ENCODE data around the gene PECR. TPM values are rescaled to one million over a fixed set of nuclear protein-coding genes. Genes with fewer than 3 reads are reported as not detected.
A peak's percentile ranks its signal among the peaks of the same experiment; 100 is the strongest.

Gene PECR
- total RNA-seq, 1 experiment from 2014 or later = 15.3 TPM

GRCh38 chr2:216075510-216076485 lies 5.8 kb downstream of the PECR start:
- H3K14ac ChIP-seq (ENCODE audit: insufficient read depth, low read length) = no peak overlapping the region
- no peak overlapping the region for H3K18ac ChIP-seq (ENCODE audit: insufficient read length, low read depth, low read length)
- no peak overlapping the region for H2BK5ac ChIP-seq (ENCODE audit: insufficient read length, low read length)
- no peak overlapping the region for H2BK120ac ChIP-seq (ENCODE audit: low read depth, low read length, poor library complexity, severe bottlenecking)
- no peak overlapping the region for H2BK12ac ChIP-seq (ENCODE audit: insufficient read length, low read depth, low read length)
- H3K9me3 Mint-ChIP-seq = no peaks in the 10 kb centered on the region
- H3K9ac ChIP-seq (ENCODE audit: extremely low read depth, insufficient read length, low read length) = no peak overlapping the region
- H2AFZ ChIP-seq (ENCODE audit: low read length) = no peak overlapping the region
- no peaks in the 10 kb centered on the region for H3K27me3 Mint-ChIP-seq (ENCODE audit: low read depth)
- no peak for TF ChIP-seq CTCF (conservative IDR thresholded peaks at IDR 0.05)
- H4K5ac ChIP-seq (ENCODE audit: insufficient read length, low read depth, low read length) = no peak overlapping the region
- no peaks in the 10 kb centered on the region for H3K4me1 ChIP-seq (ENCODE audit: insufficient read depth, low read length)
- H2BK15ac ChIP-seq (ENCODE audit: low read depth, low read length) = no peak overlapping the region
- H3K27ac Mint-ChIP-seq = peak overlapping the region in 1 of 3 experiments; percentile 46; a peak in 2 of 7 replicates
- peaks cover 0 to 8% (median 0%) of the 10 kb centered on the region in 3 experiments; a peak in 6 of 7 replicates for H3K36me3 Mint-ChIP-seq (ENCODE audit: insufficient read depth in 1 of 3, low read depth in 3 of 3)
- H3K79me1 ChIP-seq (ENCODE audit: insufficient read depth, low read depth, low read length, poor library complexity, severe bottlenecking) = no peaks in the 10 kb centered on the region
- no peak overlapping the region for H3K23ac ChIP-seq (ENCODE audit: insufficient read length, low read depth, low read length)
- H2AK5ac ChIP-seq (ENCODE audit: insufficient read length, low read length) = no peak overlapping the region
- no peaks in the 10 kb centered on the region for H3K9me3 ChIP-seq (ENCODE audit: control insufficient read depth, low read depth, low read length)
- peaks cover 2 to 4% of the 10 kb centered on the region in 2 experiments; a peak in 3 of 4 replicates for H3K4me1 Mint-ChIP-seq
- H4K20me1 ChIP-seq (ENCODE audit: control insufficient read depth, insufficient read depth, insufficient read length) = no peaks in the 10 kb centered on the region
- no peak overlapping the region for H3K4me2 ChIP-seq (ENCODE audit: insufficient read depth, insufficient read length, low read length)
- H3K56ac ChIP-seq (ENCODE audit: insufficient read length, low read depth, low read length) = no peak overlapping the region
- H3K4me3 Mint-ChIP-seq = no peak overlapping the region
- no peak overlapping the region for H3K4ac ChIP-seq (ENCODE audit: low read depth, low read length)
- WGBS (ENCODE audit: extremely low coverage, insufficient read length, low lambda C conversion rate) = no CpG with 5 or more reads among the region's 6 CpGs
- H2BK20ac ChIP-seq (ENCODE audit: low read depth, low read length, poor library complexity, severe bottlenecking) = no peak overlapping the region
- DNase-seq = no peak
- no peak overlapping the region for H3K27ac ChIP-seq (ENCODE audit: insufficient read length, low read depth, low read length)
- H3T11ph ChIP-seq (ENCODE audit: low read length) = no peak overlapping the region
- no peaks in the 10 kb centered on the region for H3K79me2 ChIP-seq (ENCODE audit: insufficient read depth, low read length)
- H4K91ac ChIP-seq (ENCODE audit: insufficient read length, low read depth, low read length) = no peak overlapping the region
- no peaks in the 10 kb centered on the region for H3K23me2 ChIP-seq (ENCODE audit: insufficient read length, low read depth, low read length, poor library complexity, severe bottlenecking)
- no peak overlapping the region for H4K8ac ChIP-seq (replicated peaks; ENCODE audit: insufficient read length, low read depth, low read length)
- H3K27me3 ChIP-seq (ENCODE audit: insufficient read depth, low read length) = no peaks in the 10 kb centered on the region

Measured in H9 (cell line).